SH-SY5Y (cell line): ENCODE data around the gene OR51D1.

Source experiments
- GATA2 ChIP-seq: IDR thresholded peaks from 2 replicates; pipeline ENCODE4 v1.6.1; 2011; ENCODE audit warnings: mild to moderate bottlenecking, low read depth, low read length
- GATA3 ChIP-seq: IDR thresholded peaks from 2 replicates; pipeline ENCODE4 v1.6.1; 2011; ENCODE audit warnings: low read depth, mild to moderate bottlenecking, low read length, moderate library complexity

- TF ChIP-seq GATA2 (no peak), GATA3 (no peak)
These were observed 25.3 kb upstream of the OR51D1 start for GRCh38 chr11:4611986-4612385.
